Loucy (cell line): ENCODE data around the gene TLR1.

Source experiments
- H2AFZ ChIP-seq: fragments of 200-600 bp; sonication (generic); 2 replicates; pipeline ENCODE4 v1.6.0; 2016; ENCODE audit warnings: antibody characterized with exemption, mild to moderate bottlenecking, low read length, moderate library complexity
- H3F3A ChIP-seq: fragments of 200-600 bp; 2 replicates; pipeline ENCODE4 v1.6.0; 2016; ENCODE audit warnings: antibody characterized with exemption, low read depth, mild to moderate bottlenecking
- H3K27me3 ChIP-seq: fragments of 200-600 bp; sonication (generic); 2 replicates; pipeline ENCODE4 v1.6.1; 2014; ENCODE audit warnings: low read length, mild to moderate bottlenecking; ENCODE audit not compliant: insufficient read depth, poor library complexity, severe bottlenecking
- H3K36me3 ChIP-seq: fragments of 200-600 bp; sonication (generic); 2 replicates; pipeline ENCODE4 v1.6.1; 2016; ENCODE audit warnings: low read length; ENCODE audit not compliant: insufficient read depth
- H3K4me1 ChIP-seq: fragments of 200-600 bp; sonication (generic); 2 replicates; pipeline ENCODE4 v1.5.1; 2014; ENCODE audit warnings: low read length, mild to moderate bottlenecking; ENCODE audit not compliant: insufficient read depth, poor library complexity, severe bottlenecking
- H3K4me2 ChIP-seq: fragments of 200-600 bp; sonication (generic); 2 replicates; pipeline ENCODE4 v1.6.0; 2014; ENCODE audit warnings: antibody characterized with exemption, low read length, low read depth, mild to moderate bottlenecking; ENCODE audit not compliant: poor library complexity, severe bottlenecking
- H3K4me3 ChIP-seq: fragments of 200-600 bp; sonication (generic); 2 replicates; pipeline ENCODE4 v1.5.1; 2014; ENCODE audit warnings: low read length, mild to moderate bottlenecking, mixed read lengths; ENCODE audit not compliant: poor library complexity, severe bottlenecking
- H3K79me2 ChIP-seq: fragments of 200-600 bp; sonication (generic); 2 replicates; pipeline ENCODE4 v1.6.1; 2014; ENCODE audit warnings: low read length; ENCODE audit not compliant: insufficient read depth
- H3K9ac ChIP-seq: fragments of 200-600 bp; sonication (generic); 2 replicates; pipeline ENCODE4 v1.6.0; 2014; ENCODE audit warnings: mild to moderate bottlenecking, low read depth, low read length, moderate library complexity; ENCODE audit not compliant: poor library complexity, severe bottlenecking
- H3K9me2 ChIP-seq: fragments of 200-600 bp; sonication (generic); replicated peaks from 2 replicates; pipeline ENCODE4 v1.6.1; 2016; ENCODE audit warnings: low read depth, low read length, mixed read lengths
- H3K9me3 ChIP-seq: fragments of 200-600 bp; sonication (generic); 2 replicates; pipeline ENCODE4 v1.6.1; 2014; ENCODE audit warnings: mild to moderate bottlenecking, antibody characterized with exemption, low read length, low read depth; ENCODE audit not compliant: insufficient read depth
- H4K20me1 ChIP-seq: fragments of 200-600 bp; sonication (generic); 2 replicates; pipeline ENCODE4 v1.6.0; 2014; ENCODE audit warnings: antibody characterized with exemption, low read length, mild to moderate bottlenecking; ENCODE audit not compliant: insufficient read depth, poor library complexity, severe bottlenecking
- EZH2phosphoT487 ChIP-seq: fragments of 200-600 bp; IDR thresholded peaks from 2 replicates; pipeline ENCODE4 v1.6.1; 2018; ENCODE audit warnings: antibody characterized with exemption, mild to moderate bottlenecking, moderate library complexity, borderline replicate concordance
- TF ChIP-seq, protein P1 (sequence below): fragments of 200-600 bp; sonication (generic); conservative IDR thresholded peaks from 2 replicates; pipeline ENCODE4 v1.5.1; 2014; ENCODE audit warnings: mild to moderate bottlenecking, antibody characterized with exemption, low read length

TLR1 gene

DNA sequence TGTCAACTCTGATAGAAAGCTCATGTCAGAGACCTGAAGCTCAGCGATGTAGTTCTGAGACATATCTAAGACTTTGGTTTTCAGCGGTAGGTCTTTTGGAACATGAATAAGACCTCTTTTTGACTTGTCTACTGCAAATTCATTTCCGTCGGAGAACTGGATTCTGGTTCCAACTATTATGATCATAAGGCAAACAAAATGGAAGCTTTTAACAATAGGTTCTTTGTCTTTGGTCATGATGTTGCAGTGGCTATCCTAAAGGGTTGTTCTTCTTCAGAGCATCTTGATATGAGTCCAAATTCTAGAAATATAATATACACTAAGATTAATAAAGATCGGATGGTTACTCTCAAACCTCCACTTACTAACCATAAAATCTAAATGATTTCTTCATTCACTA is 24.6 kb upstream of the TLR1 start:
- TF ChIP-seq, protein P1, sequence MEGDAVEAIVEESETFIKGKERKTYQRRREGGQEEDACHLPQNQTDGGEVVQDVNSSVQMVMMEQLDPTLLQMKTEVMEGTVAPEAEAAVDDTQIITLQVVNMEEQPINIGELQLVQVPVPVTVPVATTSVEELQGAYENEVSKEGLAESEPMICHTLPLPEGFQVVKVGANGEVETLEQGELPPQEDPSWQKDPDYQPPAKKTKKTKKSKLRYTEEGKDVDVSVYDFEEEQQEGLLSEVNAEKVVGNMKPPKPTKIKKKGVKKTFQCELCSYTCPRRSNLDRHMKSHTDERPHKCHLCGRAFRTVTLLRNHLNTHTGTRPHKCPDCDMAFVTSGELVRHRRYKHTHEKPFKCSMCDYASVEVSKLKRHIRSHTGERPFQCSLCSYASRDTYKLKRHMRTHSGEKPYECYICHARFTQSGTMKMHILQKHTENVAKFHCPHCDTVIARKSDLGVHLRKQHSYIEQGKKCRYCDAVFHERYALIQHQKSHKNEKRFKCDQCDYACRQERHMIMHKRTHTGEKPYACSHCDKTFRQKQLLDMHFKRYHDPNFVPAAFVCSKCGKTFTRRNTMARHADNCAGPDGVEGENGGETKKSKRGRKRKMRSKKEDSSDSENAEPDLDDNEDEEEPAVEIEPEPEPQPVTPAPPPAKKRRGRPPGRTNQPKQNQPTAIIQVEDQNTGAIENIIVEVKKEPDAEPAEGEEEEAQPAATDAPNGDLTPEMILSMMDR, result no peak
- no peak for TF ChIP-seq EZH2phosphoT487
- no peak overlapping the region for H3K4me3 ChIP-seq
- H3K36me3 ChIP-seq, result no peaks in the 10 kb centered on the region
- H3K4me2 ChIP-seq, result no peak overlapping the region
- H3F3A ChIP-seq, result no peaks in the 10 kb centered on the region
- peaks cover 11% of the 10 kb centered on the region for H3K27me3 ChIP-seq
- H2AFZ ChIP-seq, result no peak overlapping the region
- H3K9ac ChIP-seq, result no peak overlapping the region
- no peaks in the 10 kb centered on the region for H3K79me2 ChIP-seq
- no peaks in the 10 kb centered on the region for H3K4me1 ChIP-seq
- no peaks in the 10 kb centered on the region for H4K20me1 ChIP-seq
- no peaks in the 10 kb centered on the region for H3K9me3 ChIP-seq
- H3K9me2 ChIP-seq, result no peaks in the 10 kb centered on the region

DNA sequence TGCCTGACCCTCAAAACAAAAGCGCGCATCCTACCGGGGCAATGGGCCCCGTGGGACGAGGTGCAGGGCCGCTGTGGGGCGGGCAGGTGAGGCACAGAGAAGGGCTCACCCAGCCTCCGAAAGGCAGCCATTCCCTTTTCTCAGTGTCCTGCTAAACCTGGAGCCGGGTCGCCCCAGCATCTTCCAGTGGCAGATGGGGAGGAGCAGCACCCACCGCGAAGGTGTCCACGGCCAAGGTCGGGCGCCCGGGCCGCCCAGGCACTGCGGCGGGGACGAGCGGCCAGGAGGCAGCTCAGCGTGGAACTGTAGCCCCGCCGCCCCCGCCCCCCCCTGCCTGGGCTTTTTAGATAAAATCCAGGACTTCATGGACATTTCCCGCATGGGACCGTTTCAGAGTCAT is 19.2 kb upstream of the TLR1 start:
- Histone ChIP-seq H3K4me3 (no peak overlapping the region), H3K4me2 (no peak overlapping the region), H3K4me1 (no peaks in the 10 kb centered on the region), H3K27me3 (peaks cover 6% of the 10 kb centered on the region), H3K9me3 (no peaks in the 10 kb centered on the region), H3K9ac (no peak overlapping the region), H3K79me2 (no peaks in the 10 kb centered on the region), H3F3A (no peaks in the 10 kb centered on the region), H2AFZ (no peak overlapping the region), H3K36me3 (no peaks in the 10 kb centered on the region), H4K20me1 (no peaks in the 10 kb centered on the region), H3K9me2 (no peaks in the 10 kb centered on the region)
- TF ChIP-seq EZH2phosphoT487, result no peak
- TF ChIP-seq, protein P1, result no peak

DNA sequence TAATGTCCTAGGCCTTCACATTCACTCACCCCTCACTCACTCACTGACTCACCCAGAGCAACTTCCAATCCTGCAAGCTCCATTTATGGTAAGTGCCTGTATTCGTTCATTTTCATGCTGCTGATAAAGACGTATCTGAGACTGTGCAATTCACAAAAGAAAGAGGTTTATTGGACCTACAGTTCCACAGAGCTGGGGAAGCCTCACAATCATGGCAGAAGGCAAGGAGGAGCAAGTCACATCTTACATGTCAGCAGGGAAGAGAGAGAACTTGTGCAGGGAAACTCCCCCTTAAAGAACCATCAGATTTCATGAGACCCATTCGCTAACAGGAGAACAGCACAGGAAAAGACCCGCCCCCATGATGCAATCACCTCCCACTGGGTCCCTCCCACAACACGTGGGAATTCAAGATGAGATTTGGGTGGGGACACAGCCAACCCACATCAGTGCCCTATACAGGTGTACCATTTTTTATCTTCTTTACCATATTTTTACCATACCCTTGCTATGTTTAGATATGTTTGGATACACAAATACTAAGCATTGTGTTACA is 18.2 kb upstream of the TLR1 start:
- Histone ChIP-seq H3K9me3 (no peaks in the 10 kb centered on the region), H4K20me1 (no peaks in the 10 kb centered on the region), H3K36me3 (no peaks in the 10 kb centered on the region), H3F3A (no peaks in the 10 kb centered on the region), H3K79me2 (no peaks in the 10 kb centered on the region), H3K4me1 (no peaks in the 10 kb centered on the region), H3K4me3 (no peak overlapping the region), H2AFZ (no peak overlapping the region), H3K9me2 (no peaks in the 10 kb centered on the region), H3K27me3 (peaks cover 6% of the 10 kb centered on the region), H3K9ac (no peak overlapping the region), H3K4me2 (no peak overlapping the region)
- TF ChIP-seq, protein P1, result no peak
- no peak for TF ChIP-seq EZH2phosphoT487
